ENCODE measurements around the gene OR52E4. TPM values are rescaled to one million over a fixed set of nuclear protein-coding genes. Genes with fewer than 3 reads are reported as not detected.

The OR52E4 gene
- not detected in 2 replicates for total RNA-seq

DNA sequence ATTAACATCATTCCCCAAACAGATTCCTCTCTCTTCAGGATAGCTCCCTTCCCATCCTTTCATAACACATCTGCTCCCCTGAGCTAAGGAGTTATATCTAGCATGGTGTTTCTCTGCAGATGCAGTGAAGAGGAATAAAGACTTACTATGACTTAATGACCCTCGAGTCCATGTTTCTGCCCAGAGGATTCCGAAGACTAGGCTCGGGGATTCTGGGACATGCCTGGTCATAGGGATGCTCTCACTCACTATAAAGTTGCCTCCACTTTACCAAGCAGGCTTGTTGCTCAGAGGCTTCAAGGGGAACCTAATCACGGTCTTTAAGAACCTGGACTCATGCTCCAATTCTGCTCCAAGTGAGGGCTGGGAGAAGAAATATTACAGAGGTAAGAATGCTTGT, at the start of gene OR52E4:
TSS of gene OR52E4 (plus strand) at position 301 of the 400 bp plus-strand sequence. CDS start 3,664 bp downstream, outside the sequence.

GRCh38 chr11:5841797-5842196, 38.6 kb upstream of the OR52E4 start, which contains the start of gene OR52E6:
OR52E6 (minus strand) TSS chr11:5841897; CDS start chr11:5841897, 0 bp downstream.

GRCh38 chr11:5857590-5857989, 22.8 kb upstream of the OR52E4 start, which contains the start of gene OR52E8:
OR52E8 (minus strand) TSS chr11:5857690; CDS start chr11:5857690, 0 bp downstream.

DNA sequence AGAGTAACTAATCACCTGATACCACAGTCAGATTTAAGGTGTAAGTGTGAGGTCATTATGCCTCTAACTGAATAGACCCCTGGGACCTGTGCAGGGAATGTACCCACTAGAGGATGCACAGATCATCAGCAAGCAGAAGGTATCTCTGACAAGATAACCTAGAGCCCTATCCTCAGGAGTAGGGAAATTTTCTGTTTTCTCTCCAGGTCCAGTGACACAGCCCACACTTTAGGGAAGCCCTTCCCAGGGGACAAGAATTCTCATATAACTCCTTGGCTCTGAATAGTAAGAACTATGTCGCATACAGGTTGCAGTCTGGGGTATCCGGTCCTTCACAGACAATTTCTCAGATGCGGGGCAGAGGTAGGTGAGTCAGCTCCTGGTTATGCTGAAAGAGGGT, 12.5 kb downstream of the OR52E4 start, which contains the start of gene OR52E5:
TSS of gene OR52E5 (plus strand) at position 301 of the 400 bp plus-strand sequence. CDS start 7,569 bp downstream, outside the sequence.

Other genes starting within 250 kb of the OR52E4 start
- 31.1 and 36.0 TPM in 2 replicates for gene TRIM5, start 195.6 kb upstream of the OR52E4 start, total RNA-seq
- gene TRIM22, start 190.8 kb upstream of the OR52E4 start, total RNA-seq: 20.8 and 72.0 TPM in 2 replicates
- not detected in 2 replicates for gene OR56B1, start 144.2 kb upstream of the OR52E4 start, total RNA-seq
- not detected in 2 replicates for gene OR52N4, start 126.4 kb upstream of the OR52E4 start, total RNA-seq
- gene OR52N5, start 97.3 kb upstream of the OR52E4 start, total RNA-seq: not detected in 2 replicates
- not detected in 2 replicates for gene OR52N1, start 89.4 kb upstream of the OR52E4 start, total RNA-seq
- gene OR52N2, start 71.7 kb upstream of the OR52E4 start, total RNA-seq: not detected in 2 replicates
- not detected in 2 replicates for gene OR52E6, start 38.7 kb upstream of the OR52E4 start, total RNA-seq
- not detected in 2 replicates for gene OR52E8, start 22.9 kb upstream of the OR52E4 start, total RNA-seq
- not detected in 2 replicates for gene OR52E5, start 12.6 kb downstream of the OR52E4 start, total RNA-seq
- not detected in 2 replicates for gene OR56A3, start 61.6 kb downstream of the OR52E4 start, total RNA-seq
- not detected in 2 replicates for gene OR56A5, start 87.9 kb downstream of the OR52E4 start, total RNA-seq
- not detected in 2 replicates for gene OR52L1, start 106.4 kb downstream of the OR52E4 start, total RNA-seq
- not detected in 2 replicates for gene OR56A4, start 126.3 kb downstream of the OR52E4 start, total RNA-seq
- gene OR56A1, start 150.1 kb downstream of the OR52E4 start, total RNA-seq: not detected in 2 replicates
- not detected in 2 replicates for gene OR56B4, start 227.1 kb downstream of the OR52E4 start, total RNA-seq

All from nasal cavity respiratory epithelium epithelial cell of viscerocranial mucosa (primary cell).